ENCODE results near the gene CSF1R.
"Not testable (repeated sequence)": the region's sequence is repeated elsewhere in the genome, so short reads cannot be mapped to it uniquely, and the experiment has no call there.

CSF1R gene

GRCh38 chr5:150054569-150054968 is 31.8 kb downstream of the CSF1R start:
- DNase-seq, result no peak

- DNase-seq, result no peak
Observed at GRCh38 chr5:150053713-150054392, 32.5 kb downstream of the CSF1R start.

DNA sequence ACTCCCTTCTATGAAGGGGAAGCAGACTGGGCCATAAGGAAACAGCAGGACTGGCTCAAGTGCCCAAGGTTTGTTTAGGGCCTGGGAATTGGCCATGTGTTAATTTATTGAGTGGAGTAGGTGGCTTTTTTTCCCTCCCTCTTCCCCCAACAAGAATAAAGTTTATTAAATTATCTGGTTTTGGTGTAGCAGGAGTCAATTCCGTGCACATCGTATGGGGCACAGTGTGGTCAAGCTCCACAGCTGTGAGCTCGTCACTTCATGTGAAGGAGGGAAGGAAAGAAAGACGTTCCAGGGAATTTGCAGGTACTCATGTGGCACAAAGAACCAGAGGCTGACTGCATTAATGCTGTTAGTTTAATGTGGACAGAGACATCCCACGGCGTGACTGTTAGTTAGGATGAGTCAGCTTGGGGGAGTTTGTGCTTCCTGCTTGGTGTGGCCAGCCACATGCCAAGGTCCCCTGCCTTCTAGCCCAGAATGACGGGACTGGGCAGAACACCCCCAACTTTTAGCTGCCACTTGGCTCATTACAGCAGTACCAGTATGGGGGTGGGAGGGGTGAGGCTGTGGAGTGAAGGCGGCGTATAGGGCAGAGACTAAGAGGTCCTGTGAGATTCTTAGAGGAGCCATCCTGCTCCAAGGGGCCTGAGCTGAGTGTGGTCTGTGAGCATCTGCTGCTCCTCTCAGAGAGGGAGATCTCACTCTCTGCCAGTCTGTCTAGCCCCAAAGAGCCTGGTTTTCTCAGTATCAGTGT is 33.2 kb downstream of the CSF1R start:
- DNase-seq, result no peak

GRCh38 chr5:150052226-150052955 is 34.0 kb downstream of the CSF1R start:
- no peak for DNase-seq

GRCh38 chr5:150051657-150052195 is 34.6 kb downstream of the CSF1R start:
- no peak for DNase-seq

DNA sequence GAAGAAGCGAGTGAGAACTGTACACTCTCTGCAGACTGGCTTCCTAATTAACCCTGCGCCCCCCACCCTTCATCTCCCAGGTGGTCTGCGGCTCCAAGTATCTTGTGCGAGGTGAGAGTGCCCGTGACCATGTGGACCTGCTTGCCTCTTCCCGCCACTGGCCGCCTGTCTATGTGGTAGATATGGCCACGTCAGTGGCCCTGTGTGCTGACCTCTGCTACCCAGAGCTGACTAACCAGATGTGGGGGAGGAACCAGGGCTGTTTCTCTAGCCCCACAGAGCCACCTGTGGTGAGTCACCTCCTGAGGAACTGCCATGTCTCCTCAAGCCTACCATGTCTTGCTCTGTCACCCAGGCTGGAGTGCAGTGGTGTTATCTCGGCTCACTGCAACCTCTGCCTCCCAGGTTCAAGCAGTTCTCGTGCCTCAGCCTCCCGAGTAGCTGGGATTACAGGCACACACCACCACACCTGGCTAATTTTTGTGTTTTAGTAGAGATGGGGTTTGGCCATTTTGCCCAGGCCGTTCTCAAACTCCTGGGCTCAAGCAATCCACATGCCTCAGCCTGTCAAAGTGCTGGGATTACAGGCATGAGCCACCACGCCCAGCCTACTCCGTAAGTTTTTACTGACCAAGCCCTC is 36.1 kb downstream of the CSF1R start:
- DNase-seq, result not testable (repeated sequence)

DNA sequence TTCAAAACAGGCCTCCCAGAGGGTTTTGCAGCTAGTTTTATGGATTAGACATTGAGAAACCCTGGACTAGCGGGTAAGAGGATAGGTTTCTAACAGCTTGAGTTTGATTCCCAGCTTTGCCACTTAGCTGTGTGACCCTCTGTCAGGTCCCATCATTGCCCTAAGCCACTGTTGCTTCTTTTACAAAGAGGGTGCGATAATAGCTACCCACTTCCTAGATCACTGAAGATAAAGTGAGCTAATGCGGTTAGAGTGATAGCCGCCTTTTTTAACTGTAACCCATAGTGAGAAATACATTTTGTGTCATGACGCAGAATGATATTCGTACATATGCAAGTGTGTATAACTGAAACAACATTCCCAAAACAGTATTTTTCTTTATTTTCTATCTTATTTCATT is 40.3 kb downstream of the CSF1R start:
- no peak for DNase-seq

GRCh38 chr5:150045549-150045948 is 40.8 kb downstream of the CSF1R start:
- no peak for DNase-seq

GRCh38 chr5:150044712-150045111 is 41.6 kb downstream of the CSF1R start:
- no peak for DNase-seq

GRCh38 chr5:150044329-150044681 is 42.0 kb downstream of the CSF1R start:
- no peak for DNase-seq

- no peak for DNase-seq
Observed at GRCh38 chr5:150043657-150044328, 42.6 kb downstream of the CSF1R start.

DNA sequence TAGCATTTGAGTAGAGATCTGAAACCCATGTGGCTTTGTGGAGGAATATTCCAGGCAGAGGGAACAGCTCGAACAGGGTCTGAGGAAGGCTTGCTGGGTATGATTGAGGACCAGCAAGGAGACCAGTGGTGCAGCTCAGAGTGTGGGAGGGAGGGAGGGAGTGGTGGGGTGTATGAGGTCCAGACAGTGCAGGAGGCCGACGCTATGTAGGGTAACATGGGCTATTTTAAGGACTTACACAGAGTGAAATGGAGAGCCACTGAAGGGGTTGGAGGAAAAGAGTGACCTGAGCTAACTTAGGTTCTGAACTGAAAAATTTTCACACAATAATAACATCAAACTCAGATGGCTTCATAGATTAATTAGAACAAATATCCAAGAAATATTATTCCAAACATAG is 43.9 kb downstream of the CSF1R start:
- DNase-seq, result no peak

DNA sequence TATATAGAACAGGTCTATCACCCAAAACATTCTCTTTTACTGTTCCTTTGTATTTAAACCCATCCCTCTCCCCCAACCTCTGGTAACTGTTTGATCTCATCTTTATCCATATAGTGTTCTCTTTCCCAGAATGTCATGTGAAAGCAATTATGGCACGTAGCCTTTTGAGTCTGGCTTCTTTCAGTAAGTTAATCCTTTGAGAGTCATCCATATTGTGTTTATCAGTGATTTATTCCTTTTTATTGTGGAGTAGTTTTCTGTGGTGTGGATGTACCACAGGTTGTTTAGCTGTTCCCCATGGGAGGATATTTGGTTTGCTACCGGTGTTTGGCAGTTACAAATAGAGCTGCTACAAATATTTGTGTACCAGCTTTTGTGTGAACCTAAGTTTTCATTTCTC is 47.8 kb downstream of the CSF1R start:
- DNase-seq, result no peak

DNA sequence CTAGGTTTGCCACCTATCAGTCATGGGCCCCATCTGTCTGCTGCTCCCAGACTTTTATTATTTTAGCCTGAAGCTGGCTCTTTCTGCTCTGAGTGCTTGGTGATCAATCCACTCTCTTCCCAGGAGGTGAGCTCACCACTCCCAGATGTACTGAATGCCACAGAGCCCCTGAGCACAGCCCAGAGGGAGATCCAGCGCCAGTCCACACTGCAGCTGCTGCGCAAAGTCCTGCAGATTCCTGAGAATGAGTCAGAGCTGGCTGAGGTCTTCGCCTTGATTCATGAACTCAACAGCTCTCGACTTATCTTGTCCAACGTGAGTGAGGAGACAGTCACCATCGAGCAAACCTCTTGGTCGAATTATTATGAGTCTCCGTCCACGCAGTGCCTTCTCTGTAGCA is 49.8 kb downstream of the CSF1R start:
- DNase-seq, result no peak

- DNase-seq, result no peak
Observed at GRCh38 chr5:150035139-150035895, 51.0 kb downstream of the CSF1R start.

DNA sequence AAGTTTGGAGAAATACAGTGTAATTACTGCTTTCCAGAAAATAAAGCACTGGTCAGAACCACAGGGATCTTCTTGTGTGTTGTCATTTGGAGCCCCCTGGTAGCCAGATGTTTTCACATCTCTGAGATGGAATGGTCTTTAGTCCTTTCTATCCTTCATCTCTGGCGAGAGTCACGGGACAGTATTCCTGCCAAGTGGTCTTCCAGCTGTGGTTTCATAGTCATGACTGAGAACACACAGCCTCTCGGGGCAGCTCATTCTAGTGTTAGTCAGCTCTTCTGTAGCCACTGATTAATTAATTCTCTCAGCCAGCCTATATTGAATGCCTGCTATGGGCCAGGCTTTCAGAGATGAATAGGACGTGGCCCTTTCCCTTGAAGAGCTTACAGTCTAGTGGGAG is 51.7 kb downstream of the CSF1R start:
- no peak for DNase-seq

GRCh38 chr5:150033334-150033733 is 53.0 kb downstream of the CSF1R start:
- no peak for DNase-seq

DNA sequence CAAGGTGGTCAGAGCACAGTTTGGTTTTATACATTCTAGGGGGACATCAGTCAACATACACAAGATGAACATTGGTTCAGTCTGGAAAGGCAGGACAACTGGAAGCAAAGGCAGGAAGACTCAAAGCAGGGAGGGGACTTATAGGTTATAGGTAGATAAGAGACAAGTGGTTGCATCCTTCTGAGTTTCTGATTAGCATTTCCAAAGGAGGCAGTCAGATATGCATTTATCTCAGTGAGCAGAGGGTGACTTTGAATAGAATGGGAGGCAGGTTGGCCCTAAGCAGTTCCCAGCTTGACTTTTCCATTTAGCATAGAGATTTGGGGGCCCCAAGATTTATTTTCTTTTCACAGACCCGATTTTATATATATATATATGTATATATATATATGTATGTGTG is 58.3 kb downstream of the CSF1R start:
- not testable (repeated sequence) for DNase-seq

GRCh38 chr5:150026682-150027172 is 59.6 kb downstream of the CSF1R start:
- no peak for DNase-seq

DNA sequence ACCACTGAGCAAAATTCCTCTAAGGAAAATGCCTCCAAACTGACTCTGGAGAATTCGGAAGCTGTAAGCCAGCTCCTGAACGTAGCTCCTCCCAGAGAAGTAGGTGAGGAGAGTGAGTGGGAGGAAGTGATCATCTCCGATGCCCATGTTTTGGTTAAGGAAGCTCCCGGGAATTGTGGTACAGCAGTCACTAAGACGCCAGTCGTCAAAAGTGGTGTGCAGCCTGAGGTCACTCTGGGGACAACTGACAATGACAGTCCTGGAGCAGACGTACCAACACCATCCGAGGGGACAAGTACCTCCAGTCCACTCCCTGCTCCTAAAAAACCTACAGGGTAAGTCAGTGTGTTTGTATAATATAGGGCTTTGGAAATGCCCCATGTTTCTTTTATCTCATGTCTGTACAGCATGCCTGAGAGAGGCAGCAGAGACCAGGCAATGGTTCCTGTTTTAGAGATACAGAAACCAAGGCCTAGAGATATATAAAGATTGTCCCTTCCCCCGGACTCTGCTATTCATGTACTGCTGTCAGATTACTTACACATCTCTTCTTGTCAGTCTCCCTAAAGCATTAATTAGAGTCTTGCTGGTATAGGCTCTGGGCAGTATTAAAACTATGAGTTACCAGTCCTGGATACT is 61.9 kb downstream of the CSF1R start:
- DNase-seq, result no peak

DNA sequence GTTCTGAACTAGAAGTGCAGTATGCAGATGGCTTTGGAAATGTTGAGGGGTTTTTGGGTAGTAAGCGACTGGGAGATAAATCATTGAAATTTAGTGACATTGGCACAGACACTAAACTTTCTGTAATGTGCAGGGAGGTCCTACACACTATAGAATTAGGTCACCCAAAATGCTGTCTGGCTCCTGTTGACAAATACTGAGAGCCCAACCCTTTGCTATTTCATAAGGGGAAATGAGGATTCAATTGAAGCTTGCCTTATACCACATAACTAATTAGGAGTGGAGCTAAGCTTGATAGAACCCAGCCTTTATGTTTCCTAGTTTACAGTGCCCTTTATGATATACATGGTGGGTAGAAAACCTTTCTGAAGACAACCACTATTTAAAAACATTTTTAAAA is 63.2 kb downstream of the CSF1R start:
- no peak for DNase-seq
